Ectodermal cell (in vitro differentiated cells): ENCODE data around the gene ZBED1.
"Not testable (repeated sequence)": the region's sequence is repeated elsewhere in the genome, so short reads cannot be mapped to it uniquely, and the experiment has no call there.

Experiments
- H3K27ac ChIP-seq: 2 replicates; pipeline ENCODE4 v1.7.0; 2013; ENCODE audit warnings: mild to moderate bottlenecking, low read depth, low read length; ENCODE audit not compliant: insufficient read depth, poor library complexity, severe bottlenecking
- H3K27me3 ChIP-seq: 2 replicates; pipeline ENCODE4 v1.7.0; 2013; ENCODE audit warnings: mild to moderate bottlenecking, low read length; ENCODE audit not compliant: insufficient read depth, control insufficient read depth, poor library complexity, severe bottlenecking
- H3K36me3 ChIP-seq: one replicate; pipeline ENCODE4 v1.7.0; 2013; ENCODE audit warnings: low read length; ENCODE audit not compliant: control insufficient read depth, insufficient read depth
- H3K4me1 ChIP-seq: one replicate; pipeline ENCODE4 v1.7.0; 2013; ENCODE audit warnings: low read length; ENCODE audit not compliant: control insufficient read depth, insufficient read depth
- H3K4me3 ChIP-seq: 2 replicates; pipeline ENCODE4 v1.7.0; 2013; ENCODE audit warnings: low read depth, low read length, control low read depth; ENCODE audit not compliant: insufficient read depth
- H3K9me3 ChIP-seq: 2 replicates; pipeline ENCODE4 v1.7.0; 2013; ENCODE audit warnings: mild to moderate bottlenecking, low read length, moderate library complexity; ENCODE audit not compliant: control insufficient read depth
- WGBS, 2 experiments: methylation state at CpG; one replicate each; pipeline ENCODE4 v1.1.7; 2013; ENCODE audit warnings: missing lambda C conversion rate in 2 of 2; 5-methylcytosine and 5-hydroxymethylcytosine counted together

ZBED1 gene

GRCh38 chrX:2474963-2475726, 25.6 kb downstream of the ZBED1 start:
- WGBS, 2 experiments: 91% methylated on average over 18 of the region's 18 CpGs
- Histone ChIP-seq H3K9me3 (no peaks in the 10 kb centered on the region), H3K36me3 (no peaks in the 10 kb centered on the region), H3K4me1 (no peaks in the 10 kb centered on the region), H3K4me3 (no peak overlapping the region), H3K27ac (no peak overlapping the region), H3K27me3 (no peaks in the 10 kb centered on the region)

GRCh38 chrX:2474280-2474962, 26.4 kb downstream of the ZBED1 start:
- H3K4me1 ChIP-seq: no peaks in the 10 kb centered on the region
- H3K27me3 ChIP-seq: no peaks in the 10 kb centered on the region
- WGBS, 2 experiments: 89% methylated on average over 20 of the region's 20 CpGs
- no peaks in the 10 kb centered on the region for H3K9me3 ChIP-seq
- no peaks in the 10 kb centered on the region for H3K36me3 ChIP-seq
- no peak overlapping the region for H3K27ac ChIP-seq
- no peak overlapping the region for H3K4me3 ChIP-seq

- H3K9me3 ChIP-seq, H3K4me3 ChIP-seq, H3K27me3 ChIP-seq, H3K36me3 ChIP-seq, H3K4me1 ChIP-seq, H3K27ac ChIP-seq: not testable (repeated sequence)
- 90 to 92% methylated on average over 15 of the region's 15 CpGs for WGBS, 2 experiments
Observed at GRCh38 chrX:2473064-2473463, 27.7 kb downstream of the ZBED1 start.

GRCh38 chrX:2471641-2472040, 29.1 kb downstream of the ZBED1 start:
- no peaks in the 10 kb centered on the region for H3K36me3 ChIP-seq
- H3K4me1 ChIP-seq: no peaks in the 10 kb centered on the region
- WGBS, 2 experiments: 97% methylated on average over 5 to 7 of the region's 7 CpGs
- H3K4me3 ChIP-seq: no peak overlapping the region
- H3K27me3 ChIP-seq: no peaks in the 10 kb centered on the region
- no peaks in the 10 kb centered on the region for H3K9me3 ChIP-seq
- H3K27ac ChIP-seq: no peak overlapping the region

GRCh38 chrX:2471126-2471525, 29.6 kb downstream of the ZBED1 start:
- not testable (repeated sequence) for H3K27ac ChIP-seq, H3K9me3 ChIP-seq, H3K4me3 ChIP-seq, H3K27me3 ChIP-seq, H3K4me1 ChIP-seq, H3K36me3 ChIP-seq
- 95% methylated on average over 10 of the region's 10 CpGs for WGBS, 2 experiments

- H3K27me3 ChIP-seq, H3K4me1 ChIP-seq, H3K4me3 ChIP-seq, H3K27ac ChIP-seq, H3K9me3 ChIP-seq, H3K36me3 ChIP-seq: not testable (repeated sequence)
- WGBS, 2 experiments: 84 to 88% methylated on average over 4 of the region's 4 CpGs
Observed at GRCh38 chrX:2469852-2470251, 30.9 kb downstream of the ZBED1 start.

GRCh38 chrX:2469196-2469685, 31.5 kb downstream of the ZBED1 start:
- 96% methylated on average over 22 of the region's 22 CpGs for WGBS, 2 experiments
- Histone ChIP-seq H3K27me3 (no peaks in the 10 kb centered on the region), H3K36me3 (peaks cover 8% of the 10 kb centered on the region), H3K9me3 (no peaks in the 10 kb centered on the region), H3K4me3 (no peak overlapping the region), H3K27ac (no peak overlapping the region), H3K4me1 (no peaks in the 10 kb centered on the region)

GRCh38 chrX:2468261-2469195, 32.2 kb downstream of the ZBED1 start:
- 92% methylated on average over 32 of the region's 32 CpGs for WGBS, 2 experiments
- Histone ChIP-seq H3K27ac (no peak overlapping the region), H3K9me3 (peaks cover 2% of the 10 kb centered on the region), H3K4me3 (no peak overlapping the region), H3K4me1 (peaks cover 1% of the 10 kb centered on the region), H3K27me3 (no peaks in the 10 kb centered on the region), H3K36me3 (peaks cover 8% of the 10 kb centered on the region)

- Histone ChIP-seq H3K27me3 (no peaks in the 10 kb centered on the region), H3K9me3 (peaks cover 2% of the 10 kb centered on the region), H3K4me1 (peaks cover 10% of the 10 kb centered on the region), H3K36me3 (peaks cover 8% of the 10 kb centered on the region), H3K27ac (no peak overlapping the region), H3K4me3 (no peak overlapping the region)
- WGBS, 2 experiments: 92 to 95% methylated on average over 20 of the region's 20 CpGs
Observed at GRCh38 chrX:2466876-2467656, 33.7 kb downstream of the ZBED1 start.
